ENCODE data around the gene F11R. TPM values are rescaled to one million over a fixed set of nuclear protein-coding genes. Genes with fewer than 3 reads are reported as not detected.
A peak's percentile ranks its signal among the peaks of the same experiment; 100 is the strongest.

F11R gene
- total RNA-seq, 1 donor from 2014 or later = 7.7 TPM

GRCh38 chr1:161044535-161044907 is 23.6 kb upstream of the F11R start:
- peaks cover 12% of the 10 kb centered on the region for H3K4me1 Mint-ChIP-seq (ENCODE audit: low read depth, unreplicated experiment)
- H3K9me3 Mint-ChIP-seq (ENCODE audit: unreplicated experiment) = peaks cover 13% of the 10 kb centered on the region
- no peak for DNase-seq
- peaks cover 17% of the 10 kb centered on the region for H3K36me3 Mint-ChIP-seq (ENCODE audit: unreplicated experiment)
- TF ChIP-seq, protein P1, sequence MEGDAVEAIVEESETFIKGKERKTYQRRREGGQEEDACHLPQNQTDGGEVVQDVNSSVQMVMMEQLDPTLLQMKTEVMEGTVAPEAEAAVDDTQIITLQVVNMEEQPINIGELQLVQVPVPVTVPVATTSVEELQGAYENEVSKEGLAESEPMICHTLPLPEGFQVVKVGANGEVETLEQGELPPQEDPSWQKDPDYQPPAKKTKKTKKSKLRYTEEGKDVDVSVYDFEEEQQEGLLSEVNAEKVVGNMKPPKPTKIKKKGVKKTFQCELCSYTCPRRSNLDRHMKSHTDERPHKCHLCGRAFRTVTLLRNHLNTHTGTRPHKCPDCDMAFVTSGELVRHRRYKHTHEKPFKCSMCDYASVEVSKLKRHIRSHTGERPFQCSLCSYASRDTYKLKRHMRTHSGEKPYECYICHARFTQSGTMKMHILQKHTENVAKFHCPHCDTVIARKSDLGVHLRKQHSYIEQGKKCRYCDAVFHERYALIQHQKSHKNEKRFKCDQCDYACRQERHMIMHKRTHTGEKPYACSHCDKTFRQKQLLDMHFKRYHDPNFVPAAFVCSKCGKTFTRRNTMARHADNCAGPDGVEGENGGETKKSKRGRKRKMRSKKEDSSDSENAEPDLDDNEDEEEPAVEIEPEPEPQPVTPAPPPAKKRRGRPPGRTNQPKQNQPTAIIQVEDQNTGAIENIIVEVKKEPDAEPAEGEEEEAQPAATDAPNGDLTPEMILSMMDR (IDR thresholded peaks at IDR 0.05; ENCODE audit: partially characterized antibody, unreplicated experiment) = no peak
- H3K4me3 Mint-ChIP-seq (ENCODE audit: unreplicated experiment) = peak overlapping the region; percentile 97
- peak overlapping the region; percentile 100 for H3K27ac Mint-ChIP-seq (ENCODE audit: unreplicated experiment)
- peaks cover 22% of the 10 kb centered on the region for H3K27me3 Mint-ChIP-seq (ENCODE audit: unreplicated experiment)

DNA sequence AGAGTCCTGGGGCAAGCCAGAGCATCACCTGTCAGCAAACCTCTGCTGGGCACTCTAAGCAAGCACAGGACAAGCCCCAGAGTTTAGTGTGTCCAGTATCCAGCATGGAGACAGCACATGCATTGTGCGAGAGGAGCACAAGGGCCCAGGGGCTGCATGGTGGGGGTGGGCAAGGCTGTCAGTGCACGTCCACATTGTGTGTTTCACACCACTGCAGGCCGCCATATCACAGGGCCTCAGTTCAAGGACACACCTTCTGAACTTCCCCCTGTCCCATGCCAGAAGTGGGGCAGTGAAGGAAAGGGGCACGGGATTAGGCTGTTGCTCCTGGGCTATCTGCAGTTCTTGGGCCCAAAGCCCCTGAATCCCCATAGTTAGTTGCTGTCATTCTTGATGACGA is 18.6 kb upstream of the F11R start:
- no peak overlapping the region for H3K27ac Mint-ChIP-seq (ENCODE audit: unreplicated experiment)
- no peak for DNase-seq
- peaks cover 15% of the 10 kb centered on the region for H3K4me1 Mint-ChIP-seq (ENCODE audit: low read depth, unreplicated experiment)
- TF ChIP-seq, protein P1 (IDR thresholded peaks at IDR 0.05; ENCODE audit: partially characterized antibody, unreplicated experiment) = no peak
- peaks cover 5% of the 10 kb centered on the region for H3K9me3 Mint-ChIP-seq (ENCODE audit: unreplicated experiment)
- H3K36me3 Mint-ChIP-seq (ENCODE audit: unreplicated experiment) = no peaks in the 10 kb centered on the region
- H3K27me3 Mint-ChIP-seq (ENCODE audit: unreplicated experiment) = peaks cover 9% of the 10 kb centered on the region
- peak overlapping the region; percentile 78 for H3K4me3 Mint-ChIP-seq (ENCODE audit: unreplicated experiment)

- DNase-seq = no peak
Measured at GRCh38 chr1:161039154-161039545, 18.2 kb upstream of the F11R start.

DNA sequence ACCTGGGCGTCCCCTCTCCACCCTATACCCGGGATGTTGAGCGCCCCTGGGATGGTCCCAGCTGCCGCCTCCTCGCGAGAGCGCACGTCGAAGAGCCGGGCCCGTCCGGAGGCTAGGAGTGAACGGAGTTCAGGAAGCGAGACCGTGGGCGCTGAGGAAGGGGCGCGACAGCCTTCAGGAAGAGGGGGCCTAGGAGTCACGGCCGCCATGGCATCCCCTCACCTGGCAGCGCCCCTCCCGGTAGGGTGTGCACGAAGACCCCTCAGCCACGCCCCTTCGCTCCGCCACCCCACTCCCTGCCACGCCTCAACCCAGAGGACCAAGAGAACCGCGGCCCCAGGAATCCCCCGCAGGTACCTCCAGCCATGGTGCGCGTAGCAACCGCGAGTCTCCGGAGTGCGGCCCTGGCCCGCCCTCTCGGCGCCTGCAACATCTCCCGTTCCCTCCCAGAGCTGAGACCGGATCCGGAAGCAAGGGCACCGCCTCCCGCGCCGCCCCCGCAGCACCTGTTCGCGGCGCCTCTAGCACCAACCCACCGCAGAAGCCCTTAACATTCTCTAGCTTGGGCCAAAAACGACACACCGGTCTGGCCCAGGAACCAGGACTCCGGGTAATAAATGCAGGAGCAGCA is 17.7 kb upstream of the F11R start, which contains the start of gene TSTD1:
Gene TSTD1, minus strand, starts transcription at position 442 of the 631 bp plus-strand sequence. Its CDS starts 75 bp downstream, at position 367.
- no peaks in the 10 kb centered on the region for H3K36me3 Mint-ChIP-seq (ENCODE audit: unreplicated experiment)
- H3K27me3 Mint-ChIP-seq (ENCODE audit: unreplicated experiment) = peaks cover 9% of the 10 kb centered on the region
- H3K9me3 Mint-ChIP-seq (ENCODE audit: unreplicated experiment) = peaks cover 5% of the 10 kb centered on the region
- peak within 1 kb of the TSS; percentile 82 for H3K4me3 Mint-ChIP-seq (ENCODE audit: unreplicated experiment)
- TF ChIP-seq, protein P1 (IDR thresholded peaks at IDR 0.05; ENCODE audit: partially characterized antibody, unreplicated experiment) = peak; percentile 15
- H3K4me1 Mint-ChIP-seq (ENCODE audit: low read depth, unreplicated experiment) = peaks cover 11% of the 10 kb centered on the region
- DNase-seq = peak; percentile 55
- H3K27ac Mint-ChIP-seq (ENCODE audit: unreplicated experiment) = peak within 1 kb of the TSS; percentile 78

More at GRCh38 chr1:161039154-161039545, 18.2 kb upstream of the F11R start:
- H3K27ac Mint-ChIP-seq (ENCODE audit: unreplicated experiment) = peak overlapping the region; percentile 38
- peaks cover 13% of the 10 kb centered on the region for H3K4me1 Mint-ChIP-seq (ENCODE audit: low read depth, unreplicated experiment)
- peaks cover 9% of the 10 kb centered on the region for H3K27me3 Mint-ChIP-seq (ENCODE audit: unreplicated experiment)
- TF ChIP-seq, protein P1 (IDR thresholded peaks at IDR 0.05; ENCODE audit: partially characterized antibody, unreplicated experiment) = no peak
- H3K9me3 Mint-ChIP-seq (ENCODE audit: unreplicated experiment) = peaks cover 5% of the 10 kb centered on the region
- peak overlapping the region; percentile 82 for H3K4me3 Mint-ChIP-seq (ENCODE audit: unreplicated experiment)
- no peaks in the 10 kb centered on the region for H3K36me3 Mint-ChIP-seq (ENCODE audit: unreplicated experiment)

Data from glutamatergic neuron (in vitro differentiated cells).